Measurements from ENCODE around the gene PRSS12. TPM values are rescaled to one million over a fixed set of nuclear protein-coding genes. Genes with fewer than 3 reads are reported as not detected.
"Not testable (repeated sequence)": the region's sequence is repeated elsewhere in the genome, so short reads cannot be mapped to it uniquely, and the experiment has no call there.

Gene PRSS12
- total RNA-seq (2014; rRNA removed; shearing (Covaris generic)) (30.0 and 33.6 TPM in 2 replicates), polyA plus RNA-seq (2016; fragmentation: Nextera tagmentation; extraction: Ambion mirVana) (10.0 and 10.2 TPM in 2 replicates)

- TF ChIP-seq EZH2 (IDR thresholded peaks at IDR 0.05; ENCODE audit: insufficient read depth, poor library complexity, severe bottlenecking) = no peak
- peak; percentile 84 for DNase-seq
- H3K79me2 ChIP-seq (ENCODE audit: insufficient read depth) = no peaks in the 10 kb centered on the region
- H3F3A ChIP-seq (ENCODE audit: insufficient read depth) = 0 out of 2 replicates have a peak, but pooled peaks cover 13% of the 10 kb centered on the region
- no peak within 1 kb of the TSS for H3K27ac ChIP-seq
- in situ Hi-C loops (cut with MboI) = no loop called here
- WGBS, 2 experiments (ENCODE audit: low coverage in 1 of 2, low lambda C conversion rate in 2 of 2, missing lambda C conversion rate in 2 of 2) = 1% methylated on average over 35 to 36 of the region's 59 CpGs
- no peaks in the 10 kb centered on the region for H4K20me1 ChIP-seq (ENCODE audit: insufficient read depth)
- H3K4me3 ChIP-seq = peak within 1 kb of the TSS; percentile 77
- H3K27me3 ChIP-seq (replicated peaks; ENCODE audit: insufficient read depth) = no peaks in the 10 kb centered on the region
- H3K4me1 ChIP-seq (ENCODE audit: insufficient read depth) = peaks cover 18% of the 10 kb centered on the region; the same call in 1 of the 2 replicates
- peak within 1 kb of the TSS; percentile 98 for H2AFZ ChIP-seq
- H3K9me2 ChIP-seq (ENCODE audit: insufficient read depth) = no peaks in the 10 kb centered on the region
- H3K4me2 ChIP-seq (ENCODE audit: unreplicated experiment) = peak within 1 kb of the TSS; percentile 80
- no peaks in the 10 kb centered on the region for H3K36me3 ChIP-seq (ENCODE audit: low read depth)
- no peaks in the 10 kb centered on the region for H3K9me3 ChIP-seq (ENCODE audit: low read depth)
- H3K9ac ChIP-seq = peak within 1 kb of the TSS; percentile 76
Observed at GRCh38 chr4:118352843-118353533, at the start of gene PRSS12. Gene PRSS12, minus strand, starts transcription at chr4:118353003. Its CDS starts 283 bp downstream, at chr4:118352720.

- no peak for DNase-seq
- H3K9me2 ChIP-seq (ENCODE audit: insufficient read depth) = no peaks in the 10 kb centered on the region
- 87 to 94% methylated on average over 3 of the region's 3 CpGs for WGBS, 2 experiments (ENCODE audit: low coverage in 1 of 2, low lambda C conversion rate in 2 of 2, missing lambda C conversion rate in 2 of 2)
- no peaks in the 10 kb centered on the region for H3K27me3 ChIP-seq (replicated peaks; ENCODE audit: insufficient read depth)
- no peak for TF ChIP-seq EZH2phosphoT487 (IDR thresholded peaks at IDR 0.05; ENCODE audit: insufficient read depth, low read depth)
- no peak for TF ChIP-seq EZH2 (IDR thresholded peaks at IDR 0.05; ENCODE audit: insufficient read depth, poor library complexity, severe bottlenecking)
- no peaks in the 10 kb centered on the region; the same call in 1 of the 2 replicates for H3F3A ChIP-seq (ENCODE audit: insufficient read depth)
- no peak overlapping the region for H3K4me2 ChIP-seq (ENCODE audit: unreplicated experiment)
- no peaks in the 10 kb centered on the region for H3K36me3 ChIP-seq (ENCODE audit: low read depth)
- no peak overlapping the region for H2AFZ ChIP-seq
- in situ Hi-C loops (cut with MboI) = no loop called here
- H3K9ac ChIP-seq = no peak overlapping the region
- peaks cover 7% of the 10 kb centered on the region for H3K4me1 ChIP-seq (ENCODE audit: insufficient read depth)
- no peaks in the 10 kb centered on the region for H4K20me1 ChIP-seq (ENCODE audit: insufficient read depth)
- H3K4me3 ChIP-seq = no peak overlapping the region
- H3K79me2 ChIP-seq (ENCODE audit: insufficient read depth) = no peaks in the 10 kb centered on the region
- H3K27ac ChIP-seq = no peak overlapping the region
- H3K9me3 ChIP-seq (ENCODE audit: low read depth) = no peaks in the 10 kb centered on the region
Observed at GRCh38 chr4:118400356-118400755, 47.6 kb upstream of the PRSS12 start.

- H3K27me3 ChIP-seq (replicated peaks; ENCODE audit: insufficient read depth); H3K4me3 ChIP-seq; H3K9me3 ChIP-seq (ENCODE audit: low read depth); H3K9me2 ChIP-seq (ENCODE audit: insufficient read depth); in situ Hi-C loops (cut with MboI); H3K27ac ChIP-seq; H3K36me3 ChIP-seq (ENCODE audit: low read depth); H3K9ac ChIP-seq; H3K79me2 ChIP-seq (ENCODE audit: insufficient read depth); H3F3A ChIP-seq (ENCODE audit: insufficient read depth); H3K4me1 ChIP-seq (ENCODE audit: insufficient read depth); H4K20me1 ChIP-seq (ENCODE audit: insufficient read depth); H3K4me2 ChIP-seq (ENCODE audit: unreplicated experiment): not testable (repeated sequence)
- WGBS, 2 experiments (ENCODE audit: low coverage in 1 of 2, low lambda C conversion rate in 2 of 2, missing lambda C conversion rate in 2 of 2) = 19 to 30% methylated on average over 4 of the region's 4 CpGs
- 0 out of 2 replicates have a peak overlapping the region, but pooled peaks have one; percentile 18 for H2AFZ ChIP-seq
- peak; percentile 45 for DNase-seq
Observed at GRCh38 chr4:118399883-118400282, 47.1 kb upstream of the PRSS12 start.

GRCh38 chr4:118398226-118399090, 45.7 kb upstream of the PRSS12 start:
- no peaks in the 10 kb centered on the region for H3K27me3 ChIP-seq (replicated peaks; ENCODE audit: insufficient read depth)
- in situ Hi-C loops (cut with MboI) = no loop called here
- H3F3A ChIP-seq (ENCODE audit: insufficient read depth) = no peaks in the 10 kb centered on the region; the same call in 1 of the 2 replicates
- H3K9me2 ChIP-seq (ENCODE audit: insufficient read depth) = no peaks in the 10 kb centered on the region
- H3K36me3 ChIP-seq (ENCODE audit: low read depth) = no peaks in the 10 kb centered on the region
- H3K4me3 ChIP-seq = no peak overlapping the region
- H4K20me1 ChIP-seq (ENCODE audit: insufficient read depth) = no peaks in the 10 kb centered on the region
- H3K79me2 ChIP-seq (ENCODE audit: insufficient read depth) = no peaks in the 10 kb centered on the region
- no peak overlapping the region; the same call in 1 of the 2 replicates for H2AFZ ChIP-seq
- peaks cover 7% of the 10 kb centered on the region for H3K4me1 ChIP-seq (ENCODE audit: insufficient read depth)
- no peak overlapping the region for H3K4me2 ChIP-seq (ENCODE audit: unreplicated experiment)
- H3K9ac ChIP-seq = no peak overlapping the region
- WGBS, 2 experiments (ENCODE audit: low coverage in 1 of 2, low lambda C conversion rate in 2 of 2, missing lambda C conversion rate in 2 of 2) = 81 to 86% methylated on average over 5 of the region's 5 CpGs
- H3K27ac ChIP-seq = no peak overlapping the region
- DNase-seq = no peak
- no peaks in the 10 kb centered on the region for H3K9me3 ChIP-seq (ENCODE audit: low read depth)
- TF ChIP-seq EZH2phosphoT487 (IDR thresholded peaks at IDR 0.05; ENCODE audit: insufficient read depth, low read depth) (no peak), EZH2 (IDR thresholded peaks at IDR 0.05; ENCODE audit: insufficient read depth, poor library complexity, severe bottlenecking) (no peak)
